Measurements from ENCODE around the gene TYMS. TPM values are rescaled to one million over a fixed set of nuclear protein-coding genes. Genes with fewer than 3 reads are reported as not detected.

TYMS gene
- total RNA-seq, 2 donors from 2014 or later, result 32.8 to 131 TPM

GRCh38 chr18:644395-645004 lies 13.0 kb upstream of the TYMS start:
- Histone ChIP-seq H3K36me3 (no peaks in the 10 kb centered on the region), H3K27me3 (no peaks in the 10 kb centered on the region)
- TF ChIP-seq CTCF (IDR thresholded peaks at IDR 0.05), result no peak

GRCh38 chr18:647304-647703 lies 10.1 kb upstream of the TYMS start:
- Histone ChIP-seq H3K36me3 (no peaks in the 10 kb centered on the region), H3K4me1 (no peaks in the 10 kb centered on the region), H3K9ac (ENCODE audit: low read depth in 2 of 2, low read length in 2 of 2) (no peak overlapping the region), H3K9me3 (no peaks in the 10 kb centered on the region), H3K27ac (no peak overlapping the region), H3K27me3 (no peaks in the 10 kb centered on the region), H3K4me3 (no peak overlapping the region)
- no peak for TF ChIP-seq CTCF (IDR thresholded peaks at IDR 0.05)
- no peak for DNase-seq
- intact Hi-C loops (cut with DNase I), result no loop called here

More at GRCh38 chr18:644395-645004, 13.0 kb upstream of the TYMS start:
- Histone ChIP-seq H3K4me1 (no peaks in the 10 kb centered on the region), H3K9ac (ENCODE audit: low read depth in 2 of 2, low read length in 2 of 2) (no peak overlapping the region), H3K9me3 (no peaks in the 10 kb centered on the region), H3K4me3 (no peak overlapping the region), H3K27ac (no peak overlapping the region)
- no peak for DNase-seq
- intact Hi-C loops (cut with DNase I), result no loop called here

GRCh38 chr18:649341-649740 lies 8.1 kb upstream of the TYMS start:
- Histone ChIP-seq H3K9me3 (no peaks in the 10 kb centered on the region), H3K27ac (no peak overlapping the region), H3K4me1 (no peaks in the 10 kb centered on the region), H3K4me3 (no peak overlapping the region), H3K36me3 (no peaks in the 10 kb centered on the region), H3K27me3 (no peaks in the 10 kb centered on the region), H3K9ac (ENCODE audit: low read depth in 2 of 2, low read length in 2 of 2) (no peak overlapping the region)
- no peak for DNase-seq
- no peak for TF ChIP-seq CTCF (IDR thresholded peaks at IDR 0.05)
- intact Hi-C loops (cut with DNase I), result no loop called here

GRCh38 chr18:650428-650858 lies 7.0 kb upstream of the TYMS start:
- H3K9me3 ChIP-seq, result no peaks in the 10 kb centered on the region
- H3K4me3 ChIP-seq, result no peak overlapping the region
- intact Hi-C loops (cut with DNase I), result no loop called here
- H3K36me3 ChIP-seq, result no peaks in the 10 kb centered on the region
- no peaks in the 10 kb centered on the region for H3K27me3 ChIP-seq
- no peaks in the 10 kb centered on the region for H3K4me1 ChIP-seq
- no peak overlapping the region for H3K9ac ChIP-seq (ENCODE audit: low read depth in 2 of 2, low read length in 2 of 2)
- no peak for DNase-seq
- H3K27ac ChIP-seq, result no peak overlapping the region
- TF ChIP-seq CTCF (IDR thresholded peaks at IDR 0.05), result no peak

- H3K27me3 ChIP-seq, result no peaks in the 10 kb centered on the region
- no peak for DNase-seq
- H3K9me3 ChIP-seq, result no peaks in the 10 kb centered on the region
- no peak overlapping the region for H3K27ac ChIP-seq
- no peak overlapping the region for H3K4me3 ChIP-seq
- intact Hi-C loops (cut with DNase I), result no loop called here
- no peak overlapping the region for H3K9ac ChIP-seq (ENCODE audit: low read depth in 2 of 2, low read length in 2 of 2)
- no peaks in the 10 kb centered on the region for H3K4me1 ChIP-seq
- H3K36me3 ChIP-seq, result no peaks in the 10 kb centered on the region
- no peak for TF ChIP-seq CTCF (IDR thresholded peaks at IDR 0.05)
Observed at GRCh38 chr18:652131-652530, 5.3 kb upstream of the TYMS start.
